ENCODE measurements around the gene ATP5ME.

DNA sequence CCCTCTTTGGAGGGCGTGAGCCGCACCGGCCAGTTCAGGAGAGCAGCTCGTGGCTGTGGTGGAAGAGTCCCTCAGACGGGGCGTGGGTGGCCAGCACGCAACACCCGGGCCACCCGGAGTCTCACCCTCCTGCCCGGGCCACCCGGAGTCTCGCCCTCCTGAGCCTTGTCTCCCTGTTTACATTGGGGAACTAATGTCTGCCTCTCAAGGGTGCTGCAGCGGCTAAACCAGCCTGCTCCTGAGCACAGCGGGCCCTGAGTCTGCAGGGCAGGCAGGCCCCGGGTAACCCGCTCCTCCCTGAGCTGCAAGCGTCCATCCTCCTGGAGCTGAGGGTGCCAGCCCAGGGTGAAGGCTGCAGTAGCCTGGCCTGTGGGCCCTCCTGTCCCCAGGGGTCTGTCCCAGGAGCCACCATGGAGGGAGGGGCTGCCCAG lies 45.8 kb downstream of the ATP5ME start:
- TF ChIP-seq POLR2AphosphoS5 (IDR thresholded peaks at IDR 0.05; ENCODE audit: low read depth, low read length), result no peak
- TF ChIP-seq, protein P1, sequence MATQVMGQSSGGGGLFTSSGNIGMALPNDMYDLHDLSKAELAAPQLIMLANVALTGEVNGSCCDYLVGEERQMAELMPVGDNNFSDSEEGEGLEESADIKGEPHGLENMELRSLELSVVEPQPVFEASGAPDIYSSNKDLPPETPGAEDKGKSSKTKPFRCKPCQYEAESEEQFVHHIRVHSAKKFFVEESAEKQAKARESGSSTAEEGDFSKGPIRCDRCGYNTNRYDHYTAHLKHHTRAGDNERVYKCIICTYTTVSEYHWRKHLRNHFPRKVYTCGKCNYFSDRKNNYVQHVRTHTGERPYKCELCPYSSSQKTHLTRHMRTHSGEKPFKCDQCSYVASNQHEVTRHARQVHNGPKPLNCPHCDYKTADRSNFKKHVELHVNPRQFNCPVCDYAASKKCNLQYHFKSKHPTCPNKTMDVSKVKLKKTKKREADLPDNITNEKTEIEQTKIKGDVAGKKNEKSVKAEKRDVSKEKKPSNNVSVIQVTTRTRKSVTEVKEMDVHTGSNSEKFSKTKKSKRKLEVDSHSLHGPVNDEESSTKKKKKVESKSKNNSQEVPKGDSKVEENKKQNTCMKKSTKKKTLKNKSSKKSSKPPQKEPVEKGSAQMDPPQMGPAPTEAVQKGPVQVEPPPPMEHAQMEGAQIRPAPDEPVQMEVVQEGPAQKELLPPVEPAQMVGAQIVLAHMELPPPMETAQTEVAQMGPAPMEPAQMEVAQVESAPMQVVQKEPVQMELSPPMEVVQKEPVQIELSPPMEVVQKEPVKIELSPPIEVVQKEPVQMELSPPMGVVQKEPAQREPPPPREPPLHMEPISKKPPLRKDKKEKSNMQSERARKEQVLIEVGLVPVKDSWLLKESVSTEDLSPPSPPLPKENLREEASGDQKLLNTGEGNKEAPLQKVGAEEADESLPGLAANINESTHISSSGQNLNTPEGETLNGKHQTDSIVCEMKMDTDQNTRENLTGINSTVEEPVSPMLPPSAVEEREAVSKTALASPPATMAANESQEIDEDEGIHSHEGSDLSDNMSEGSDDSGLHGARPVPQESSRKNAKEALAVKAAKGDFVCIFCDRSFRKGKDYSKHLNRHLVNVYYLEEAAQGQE (IDR thresholded peaks at IDR 0.05; ENCODE audit: insufficient read depth in 1 of 2, low read depth in 2 of 2, low read length in 2 of 2), result no peak

All from PFSK-1 (cell line).